Body of pancreas (tissue), 4 donors: ENCODE data around the gene EPDR1. TPM values are rescaled to one million over a fixed set of nuclear protein-coding genes. Genes with fewer than 3 reads are reported as not detected.

Experiments used
- ATAC-seq: fragments of 150-250 bp; one replicate; pipeline ENCODE4 v1.9.1; 2016
- DNase-seq, 4 donors: peaks; one replicate each; pipeline ENCODE4 v3.0.0-alpha.2; 2019
- H3K27ac ChIP-seq, 4 donors: fragments of 200-600 bp; sonication (generic); 1 replicate in 3 of 4; 2 replicates in 1 of 4; pipeline versions ENCODE4 v1.5.1 to v1.6.1; 2016 to 2019; ENCODE audit warnings: mild to moderate bottlenecking in 1 of 4, mixed read lengths in 1 of 4, moderate library complexity in 1 of 4
- H3K27me3 ChIP-seq, 2 donors: fragments of 200-600 bp; sonication (generic); one replicate each; pipeline ENCODE4 v1.6.0; 2016; ENCODE audit warnings: mild to moderate bottlenecking in 1 of 2
- H3K36me3 ChIP-seq, 2 donors: fragments of 200-600 bp; sonication (generic); replicated peaks in 1 of 2; 2 replicates each; pipeline ENCODE4 v1.5.1; 2016; ENCODE audit warnings: low read depth in 2 of 2; ENCODE audit not compliant: insufficient read depth in 1 of 2
- H3K4me1 ChIP-seq: fragments of 200-600 bp; sonication (generic); one replicate; pipeline ENCODE4 v1.6.0; 2016
- H3K4me3 ChIP-seq, 2 donors: fragments of 200-600 bp; sonication (generic); 1 replicate in 1 of 2; 2 replicates in 1 of 2; pipeline ENCODE4 v1.5.1; 2016 to 2019
- H3K9me3 ChIP-seq, 3 donors: fragments of 200-600 bp; sonication (generic); 1 replicate in 2 of 3; 2 replicates in 1 of 3; pipeline ENCODE4 v1.5.1; 2016
- POLR2A ChIP-seq, 3 donors: fragments of 450-650 bp; IDR thresholded peaks; one replicate each; pipeline ENCODE4 v1.6.1; 2016; ENCODE audit warnings: antibody characterized with exemption in 3 of 3, mild to moderate bottlenecking in 2 of 3
- WGBS, 2 donors: methylation state at CpG; one replicate each; pipeline ENCODE4 v1.1.5; 2017; 5-methylcytosine and 5-hydroxymethylcytosine counted together
- intact Hi-C: fragments of 100-400 bp; cut with DNase I; formaldehyde crosslinking; loops from one replicate; pipeline ENCODE4 v1.15.1; 2023
- total RNA-seq, 2 donors: library from RNA; depleted of rRNA; stranded (reverse); fragments of >200 nt; gene quantifications; one replicate each; pipeline ENCODE4 v1.1.0, GENCODE V29; 2016
- TF ChIP-seq, protein P1 (sequence below), 7 experiments: fragments of 450-650 bp in 4 of 7; fragments of 200-600 bp in 3 of 7; sonication (generic) in 3 of 7; IDR thresholded peaks; one replicate each; pipeline ENCODE4 v1.5.1; 2016 to 2019; ENCODE audit warnings: antibody characterized with exemption in 7 of 7

EPDR1 gene
- total RNA-seq, 2 donors from 2014 or later, result 17.6 to 24.7 TPM

GRCh38 chr7:37933018-37933566 is 12.7 kb downstream of the EPDR1 start:
- ATAC-seq, result no peak
- H3K4me1 ChIP-seq, result peaks cover 1% of the 10 kb centered on the region
- 63 to 66% methylated on average over 9 of the region's 9 CpGs for WGBS, 2 donors
- TF ChIP-seq, protein P1, sequence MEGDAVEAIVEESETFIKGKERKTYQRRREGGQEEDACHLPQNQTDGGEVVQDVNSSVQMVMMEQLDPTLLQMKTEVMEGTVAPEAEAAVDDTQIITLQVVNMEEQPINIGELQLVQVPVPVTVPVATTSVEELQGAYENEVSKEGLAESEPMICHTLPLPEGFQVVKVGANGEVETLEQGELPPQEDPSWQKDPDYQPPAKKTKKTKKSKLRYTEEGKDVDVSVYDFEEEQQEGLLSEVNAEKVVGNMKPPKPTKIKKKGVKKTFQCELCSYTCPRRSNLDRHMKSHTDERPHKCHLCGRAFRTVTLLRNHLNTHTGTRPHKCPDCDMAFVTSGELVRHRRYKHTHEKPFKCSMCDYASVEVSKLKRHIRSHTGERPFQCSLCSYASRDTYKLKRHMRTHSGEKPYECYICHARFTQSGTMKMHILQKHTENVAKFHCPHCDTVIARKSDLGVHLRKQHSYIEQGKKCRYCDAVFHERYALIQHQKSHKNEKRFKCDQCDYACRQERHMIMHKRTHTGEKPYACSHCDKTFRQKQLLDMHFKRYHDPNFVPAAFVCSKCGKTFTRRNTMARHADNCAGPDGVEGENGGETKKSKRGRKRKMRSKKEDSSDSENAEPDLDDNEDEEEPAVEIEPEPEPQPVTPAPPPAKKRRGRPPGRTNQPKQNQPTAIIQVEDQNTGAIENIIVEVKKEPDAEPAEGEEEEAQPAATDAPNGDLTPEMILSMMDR (IDR thresholded peaks at IDR 0.05), result no peak
- no peak for TF ChIP-seq POLR2A (IDR thresholded peaks at IDR 0.05)
- no peaks in the 10 kb centered on the region for H3K36me3 ChIP-seq
- no peak overlapping the region for H3K27ac ChIP-seq
- DNase-seq, result peak in 1 of 4 donors; percentile 15
- no peaks in the 10 kb centered on the region for H3K9me3 ChIP-seq
- intact Hi-C loops, result no loop called here
- H3K27me3 ChIP-seq, result no peaks in the 10 kb centered on the region
- no peak overlapping the region for H3K4me3 ChIP-seq

DNA sequence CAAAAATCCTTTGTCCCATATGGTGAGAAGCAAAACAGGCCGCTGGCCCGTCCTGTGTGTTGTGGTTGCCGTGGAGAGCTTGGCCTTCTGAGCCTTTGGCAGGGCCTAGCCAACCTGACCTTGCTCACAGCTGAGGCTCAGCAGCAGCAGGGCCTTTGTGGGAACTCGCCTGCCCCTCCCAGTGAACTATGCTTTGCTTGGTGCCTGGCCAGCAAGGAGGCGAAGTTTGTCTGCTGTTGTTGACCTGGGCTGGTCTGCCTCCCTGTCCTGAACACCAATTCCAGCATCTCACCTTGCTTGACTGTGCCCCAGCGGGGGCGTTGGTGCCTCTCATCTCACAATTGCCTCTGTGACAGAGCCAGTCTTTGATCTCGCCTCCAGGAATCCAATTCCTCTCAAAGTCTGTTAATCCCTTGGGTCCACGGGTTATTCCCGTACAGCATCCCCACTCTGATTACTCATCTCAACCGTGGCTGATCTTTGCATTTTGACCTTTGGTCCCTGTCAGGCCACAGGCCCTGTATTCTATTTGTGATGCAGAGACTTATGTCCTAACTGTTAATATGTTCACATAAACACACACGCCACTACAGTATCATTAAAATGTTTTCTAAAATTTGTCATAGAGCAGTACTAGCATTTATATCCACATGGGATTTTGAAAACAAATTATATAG is 22.6 kb downstream of the EPDR1 start:
- ATAC-seq, result peak; percentile 100
- Histone ChIP-seq H3K4me1 (peaks cover 35% of the 10 kb centered on the region), H3K9me3 (no peaks in the 10 kb centered on the region), H3K4me3 (no peak overlapping the region), H3K36me3 (no peaks in the 10 kb centered on the region), H3K27me3 (no peaks in the 10 kb centered on the region), H3K27ac (peak overlapping the region; percentile 70 to 83 (median 82))
- no peak for TF ChIP-seq POLR2A (IDR thresholded peaks at IDR 0.05)
- TF ChIP-seq, protein P1 (IDR thresholded peaks at IDR 0.05), result peak in 1 of 7 experiments; percentile 8
- peak; percentile 93 to 97 (median 96) for DNase-seq
- intact Hi-C loops, result no loop called here
- 22 to 25% methylated on average over 11 to 12 of the region's 12 CpGs for WGBS, 2 donors

DNA sequence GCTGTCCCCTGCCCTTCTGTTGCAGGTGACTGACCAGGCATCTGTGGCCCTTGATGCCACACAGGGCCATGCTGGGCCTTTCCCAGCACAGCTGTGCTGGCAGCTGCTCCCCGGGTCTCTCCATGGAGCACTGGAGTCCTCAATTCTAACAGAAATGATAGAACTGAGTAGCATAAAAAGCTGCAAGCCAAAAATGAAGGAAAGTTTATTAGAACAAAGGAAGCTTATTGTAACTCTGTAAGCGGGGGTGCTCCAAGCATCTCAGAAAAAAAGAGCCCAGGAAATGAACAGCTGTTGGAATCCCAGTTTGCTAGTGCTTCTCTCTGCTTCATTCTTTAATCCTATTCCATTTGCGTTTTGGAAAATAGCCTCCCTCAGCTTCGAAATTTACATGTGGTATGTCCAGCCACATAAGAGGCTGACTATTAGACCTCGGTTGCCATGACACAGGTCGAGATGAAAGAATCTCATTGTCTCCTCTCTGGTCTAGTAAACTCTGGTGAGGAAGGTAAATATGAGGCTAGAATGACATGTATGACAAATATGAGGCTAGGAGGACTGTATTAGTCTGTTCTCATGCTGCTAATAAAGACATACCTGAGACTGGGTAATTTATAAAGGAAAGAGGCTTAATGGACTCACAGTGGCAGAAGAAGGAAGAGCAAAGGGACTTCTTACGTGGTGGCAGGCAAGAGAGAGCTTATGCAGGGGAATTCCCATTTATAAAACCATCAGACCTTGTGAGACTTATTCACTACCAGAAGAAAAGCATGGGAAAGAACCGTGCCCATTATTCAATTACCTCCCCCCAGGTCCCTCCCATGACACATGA is 23.7 kb downstream of the EPDR1 start:
- no peak for DNase-seq
- Histone ChIP-seq H3K27me3 (no peaks in the 10 kb centered on the region), H3K9me3 (no peaks in the 10 kb centered on the region), H3K36me3 (no peaks in the 10 kb centered on the region), H3K27ac (peak overlapping the region in 3 of 4 donors; percentile 49 to 82 (median 70)), H3K4me1 (peaks cover 35% of the 10 kb centered on the region), H3K4me3 (no peak overlapping the region)
- TF ChIP-seq, protein P1 (IDR thresholded peaks at IDR 0.05), result no peak
- TF ChIP-seq POLR2A (IDR thresholded peaks at IDR 0.05), result no peak
- intact Hi-C loops, result no loop called here
- no peak for ATAC-seq
- WGBS, 2 donors, result 55 to 70% methylated on average over 8 of the region's 8 CpGs

- 75 to 86% methylated on average over 2 of the region's 2 CpGs for WGBS, 2 donors
- ATAC-seq (no peak), DNase-seq (no peak)
- Histone ChIP-seq H3K27ac (peak overlapping the region in 2 of 4 donors; percentile 70 to 82), H3K9me3 (no peaks in the 10 kb centered on the region), H3K4me3 (no peak overlapping the region), H3K27me3 (no peaks in the 10 kb centered on the region), H3K4me1 (peaks cover 31% of the 10 kb centered on the region), H3K36me3 (no peaks in the 10 kb centered on the region)
- no peak for TF ChIP-seq POLR2A (IDR thresholded peaks at IDR 0.05)
- TF ChIP-seq, protein P1 (IDR thresholded peaks at IDR 0.05), result no peak
- intact Hi-C loops, result no loop called here
Observed at GRCh38 chr7:37944737-37945054, 24.3 kb downstream of the EPDR1 start.
